ENCODE results near the gene PRDM15. TPM values are rescaled to one million over a fixed set of nuclear protein-coding genes. Genes with fewer than 3 reads are reported as not detected.

Gene PRDM15
- total RNA-seq, 1 experiment from 2014 or later: 11.2 TPM

DNA sequence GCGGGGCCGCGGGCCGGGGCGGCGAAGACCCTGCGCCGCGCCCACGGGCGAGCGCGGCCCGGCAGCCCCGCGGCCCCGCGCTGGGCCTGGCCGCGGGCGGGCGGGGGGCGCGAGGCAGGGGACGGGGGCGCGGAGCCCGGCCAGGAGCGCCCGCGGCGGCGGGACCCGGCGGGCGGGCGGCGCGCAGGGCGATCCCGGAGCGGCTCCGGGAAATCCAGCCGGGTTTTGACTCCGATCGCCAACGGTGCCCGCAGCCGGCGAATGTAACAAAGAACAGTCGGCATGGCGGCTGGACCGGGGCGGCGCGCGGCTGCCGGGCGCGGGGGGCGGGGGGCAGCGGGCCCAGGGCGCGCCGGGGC is 334 bp downstream of the PRDM15 start:
- H3K9me3 ChIP-seq (ENCODE audit: control insufficient read depth, insufficient read depth, low read depth, low read length): no peaks in the 10 kb centered on the region
- TF ChIP-seq, protein P1, sequence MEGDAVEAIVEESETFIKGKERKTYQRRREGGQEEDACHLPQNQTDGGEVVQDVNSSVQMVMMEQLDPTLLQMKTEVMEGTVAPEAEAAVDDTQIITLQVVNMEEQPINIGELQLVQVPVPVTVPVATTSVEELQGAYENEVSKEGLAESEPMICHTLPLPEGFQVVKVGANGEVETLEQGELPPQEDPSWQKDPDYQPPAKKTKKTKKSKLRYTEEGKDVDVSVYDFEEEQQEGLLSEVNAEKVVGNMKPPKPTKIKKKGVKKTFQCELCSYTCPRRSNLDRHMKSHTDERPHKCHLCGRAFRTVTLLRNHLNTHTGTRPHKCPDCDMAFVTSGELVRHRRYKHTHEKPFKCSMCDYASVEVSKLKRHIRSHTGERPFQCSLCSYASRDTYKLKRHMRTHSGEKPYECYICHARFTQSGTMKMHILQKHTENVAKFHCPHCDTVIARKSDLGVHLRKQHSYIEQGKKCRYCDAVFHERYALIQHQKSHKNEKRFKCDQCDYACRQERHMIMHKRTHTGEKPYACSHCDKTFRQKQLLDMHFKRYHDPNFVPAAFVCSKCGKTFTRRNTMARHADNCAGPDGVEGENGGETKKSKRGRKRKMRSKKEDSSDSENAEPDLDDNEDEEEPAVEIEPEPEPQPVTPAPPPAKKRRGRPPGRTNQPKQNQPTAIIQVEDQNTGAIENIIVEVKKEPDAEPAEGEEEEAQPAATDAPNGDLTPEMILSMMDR (IDR thresholded peaks at IDR 0.05): no peak
- TF ChIP-seq, protein P2, sequence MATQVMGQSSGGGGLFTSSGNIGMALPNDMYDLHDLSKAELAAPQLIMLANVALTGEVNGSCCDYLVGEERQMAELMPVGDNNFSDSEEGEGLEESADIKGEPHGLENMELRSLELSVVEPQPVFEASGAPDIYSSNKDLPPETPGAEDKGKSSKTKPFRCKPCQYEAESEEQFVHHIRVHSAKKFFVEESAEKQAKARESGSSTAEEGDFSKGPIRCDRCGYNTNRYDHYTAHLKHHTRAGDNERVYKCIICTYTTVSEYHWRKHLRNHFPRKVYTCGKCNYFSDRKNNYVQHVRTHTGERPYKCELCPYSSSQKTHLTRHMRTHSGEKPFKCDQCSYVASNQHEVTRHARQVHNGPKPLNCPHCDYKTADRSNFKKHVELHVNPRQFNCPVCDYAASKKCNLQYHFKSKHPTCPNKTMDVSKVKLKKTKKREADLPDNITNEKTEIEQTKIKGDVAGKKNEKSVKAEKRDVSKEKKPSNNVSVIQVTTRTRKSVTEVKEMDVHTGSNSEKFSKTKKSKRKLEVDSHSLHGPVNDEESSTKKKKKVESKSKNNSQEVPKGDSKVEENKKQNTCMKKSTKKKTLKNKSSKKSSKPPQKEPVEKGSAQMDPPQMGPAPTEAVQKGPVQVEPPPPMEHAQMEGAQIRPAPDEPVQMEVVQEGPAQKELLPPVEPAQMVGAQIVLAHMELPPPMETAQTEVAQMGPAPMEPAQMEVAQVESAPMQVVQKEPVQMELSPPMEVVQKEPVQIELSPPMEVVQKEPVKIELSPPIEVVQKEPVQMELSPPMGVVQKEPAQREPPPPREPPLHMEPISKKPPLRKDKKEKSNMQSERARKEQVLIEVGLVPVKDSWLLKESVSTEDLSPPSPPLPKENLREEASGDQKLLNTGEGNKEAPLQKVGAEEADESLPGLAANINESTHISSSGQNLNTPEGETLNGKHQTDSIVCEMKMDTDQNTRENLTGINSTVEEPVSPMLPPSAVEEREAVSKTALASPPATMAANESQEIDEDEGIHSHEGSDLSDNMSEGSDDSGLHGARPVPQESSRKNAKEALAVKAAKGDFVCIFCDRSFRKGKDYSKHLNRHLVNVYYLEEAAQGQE (IDR thresholded peaks at IDR 0.05; ENCODE audit: insufficient read depth in 1 of 2, low read depth in 2 of 2, low read length in 1 of 2): no peak
- no peak for TF ChIP-seq SIN3A (IDR thresholded peaks at IDR 0.05; ENCODE audit: borderline replicate concordance, insufficient read depth, low read depth, low read length)
- no peak for TF ChIP-seq POLR2AphosphoS5 (IDR thresholded peaks at IDR 0.05; ENCODE audit: low read depth, low read length)
- no peak for TF ChIP-seq TCF7L2 (IDR thresholded peaks at IDR 0.05; ENCODE audit: low read depth, low read length)
- H3K27ac ChIP-seq (ENCODE audit: low read length): no peak overlapping the region; the same call in 1 of the 2 replicates
- CTCF ChIA-PET: interaction anchor here (0.7 kb wide), 1 partner anchor 133 kb away, joined by 3 read pairs; no protein-coding TSS in a partner anchor
- no peaks in the 10 kb centered on the region for H3K27me3 ChIP-seq (ENCODE audit: control insufficient read depth, insufficient read depth, low read length)
- H3K36me3 ChIP-seq (ENCODE audit: control insufficient read depth, insufficient read depth, low read length): no peaks in the 10 kb centered on the region; the same call in 1 of the 2 replicates
- intact Hi-C loops (cut with micrococcal nuclease; ENCODE audit: unreplicated experiment) (no loop called here), in situ Hi-C loops (cut with HindIII; ENCODE audit: low pct_unique_long_range_greater_than_20kb, low sequenced_read_pairs) (no loop called here)
- POLR2A ChIA-PET: no interaction called here
- no peak for DNase-seq (ENCODE audit: low read depth, low spot score)
- H3K4me1 ChIP-seq (ENCODE audit: control insufficient read depth, insufficient read depth, low read length): peaks cover 10% of the 10 kb centered on the region
- H3K4me3 ChIP-seq (ENCODE audit: low read depth in 2 of 2, low read length in 2 of 2): peak overlapping the region; percentile 74 to 76
- ATAC-seq: peak; percentile 79
- BruUV-seq (replicated peaks): no TSS peak

DNA sequence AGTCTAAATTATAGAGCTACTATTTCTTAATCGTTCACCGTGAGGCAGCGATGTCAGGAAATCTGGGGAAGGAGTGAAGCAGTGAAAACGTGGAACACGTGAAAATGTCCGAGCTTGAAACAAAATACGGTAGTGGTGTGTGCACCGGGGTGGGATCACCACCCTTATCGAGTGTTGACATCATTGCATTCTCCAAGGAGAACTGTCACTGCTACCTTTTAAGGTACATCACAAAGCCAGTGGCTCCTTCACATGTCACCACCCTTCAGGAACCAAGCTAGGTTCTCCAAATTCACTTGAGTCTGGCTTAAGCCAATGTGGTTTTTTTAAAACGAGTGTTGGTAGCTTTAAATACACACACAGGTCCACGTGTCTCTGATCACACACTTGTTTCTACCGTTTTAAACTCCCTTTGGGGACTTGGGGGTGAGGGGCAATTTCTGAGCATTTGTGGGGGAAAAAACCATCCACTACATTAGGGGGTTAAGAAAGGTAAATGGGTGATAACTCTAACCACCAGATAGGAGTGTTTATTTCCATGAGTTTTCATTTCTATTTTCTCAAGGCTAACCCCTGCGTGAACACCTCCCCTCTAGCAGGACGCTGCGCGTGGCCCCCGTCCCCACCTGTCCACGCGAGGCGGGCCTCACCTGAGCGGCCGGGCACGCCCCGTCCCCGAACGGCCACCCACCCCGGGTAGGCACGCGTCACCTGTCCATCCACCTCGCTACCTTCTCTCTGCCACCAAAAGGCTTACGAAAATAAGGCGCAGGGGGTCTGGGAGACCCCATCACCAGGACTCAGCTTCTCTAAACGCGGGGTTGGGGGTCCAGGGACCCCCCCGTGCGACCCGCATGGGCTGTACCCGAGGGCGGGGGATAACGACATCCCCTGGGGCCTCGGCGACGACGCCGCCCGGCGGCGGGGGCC is 978 bp downstream of the PRDM15 start:
- Histone ChIP-seq H3K27me3 (ENCODE audit: control insufficient read depth, insufficient read depth, low read length) (no peaks in the 10 kb centered on the region), H3K4me1 (ENCODE audit: control insufficient read depth, insufficient read depth, low read length) (peaks cover 10% of the 10 kb centered on the region), H3K4me3 (ENCODE audit: low read depth in 2 of 2, low read length in 2 of 2) (peak overlapping the region; percentile 74 to 76), H3K9me3 (ENCODE audit: control insufficient read depth, insufficient read depth, low read depth, low read length) (no peaks in the 10 kb centered on the region), H3K27ac (ENCODE audit: low read length) (peak overlapping the region; percentile 84), H3K36me3 (ENCODE audit: control insufficient read depth, insufficient read depth, low read length) (no peaks in the 10 kb centered on the region; the same call in 1 of the 2 replicates)
- ATAC-seq (peak; percentile 33; the same call in 1 of the 2 replicates), DNase-seq (ENCODE audit: low read depth, low spot score) (no peak)
- ChIA-PET POLR2A (no interaction called here), CTCF (no interaction called here)
- TF ChIP-seq, protein P2 (IDR thresholded peaks at IDR 0.05; ENCODE audit: insufficient read depth in 1 of 2, low read depth in 2 of 2, low read length in 1 of 2): no peak
- TF ChIP-seq POLR2AphosphoS5 (IDR thresholded peaks at IDR 0.05; ENCODE audit: low read depth, low read length) (no peak), SIN3A (IDR thresholded peaks at IDR 0.05; ENCODE audit: borderline replicate concordance, insufficient read depth, low read depth, low read length) (no peak), TCF7L2 (IDR thresholded peaks at IDR 0.05; ENCODE audit: low read depth, low read length) (no peak)
- TF ChIP-seq, protein P1 (IDR thresholded peaks at IDR 0.05): no peak
- in situ Hi-C loops (cut with HindIII; ENCODE audit: low pct_unique_long_range_greater_than_20kb, low sequenced_read_pairs) (no loop called here), intact Hi-C loops (cut with micrococcal nuclease; ENCODE audit: unreplicated experiment) (no loop called here)
- no TSS peak for BruUV-seq (replicated peaks)
